HEK293 (cell line): ENCODE results near the gene APH1A.

Experiments
- CTCF ChIA-PET: fragments of 350-600 bp; formaldehyde crosslinking; extraction: SDS; loops from one replicate; lab custom pipeline; 2021; ENCODE audit warnings: antibody characterized with exemption; lab: Yijun Ruan, JAX
- POLR2A ChIA-PET: fragments of 300-600 bp; formaldehyde crosslinking; extraction: SDS; loops from one replicate; lab custom pipeline; 2020; ENCODE audit warnings: antibody characterized with exemption, inconsistent platforms; lab: Yijun Ruan, JAX
- H3K27ac ChIP-seq: fragments of 200-500 bp; sonication (Bioruptor generic); 2 replicates; pipeline ENCODE4 v1.5.1; 2014; ENCODE audit warnings: low read depth, low read length, control low read depth, inconsistent platforms; ENCODE audit errors: extremely low read depth
- H3K36me3 ChIP-seq, 2 experiments: fragments of 200-500 bp in 1 of 2; sonication (Bioruptor generic) in 1 of 2; 1 replicate in 1 of 2; 2 replicates in 1 of 2; pipeline ENCODE4 v1.5.1; 2014 to 2017; ENCODE audit warnings: inconsistent platforms in 2 of 2, low read length in 2 of 2; ENCODE audit not compliant: control insufficient read depth in 2 of 2, insufficient read depth in 1 of 2
- H3K4me1 ChIP-seq: fragments of 200-500 bp; sonication (Bioruptor generic); 2 replicates; pipeline ENCODE4 v1.5.1; 2014; ENCODE audit warnings: mild to moderate bottlenecking, low read length, inconsistent platforms; ENCODE audit not compliant: control insufficient read depth, insufficient read depth
- H3K4me3 ChIP-seq: 2 replicates; pipeline ENCODE4 v1.5.1; 2011; ENCODE audit warnings: low read depth, mild to moderate bottlenecking, control low read depth, low read length, moderate library complexity
- H3K9me3 ChIP-seq: fragments of 200-500 bp; sonication (Bioruptor generic); 2 replicates; pipeline ENCODE4 v1.5.1; 2014; ENCODE audit warnings: low read depth, low read length, inconsistent platforms; ENCODE audit not compliant: control insufficient read depth, insufficient read depth
- BCL11B ChIP-seq: fragments of 450-650 bp; formaldehyde crosslinking; IDR thresholded peaks from 2 replicates; pipeline ENCODE4 v1.5.1; 2016; ENCODE audit warnings: low read depth, missing biosample characterization, missing genetic modification characterization
- PATZ1 ChIP-seq: fragments of 450-650 bp; formaldehyde crosslinking; IDR thresholded peaks from 2 replicates; pipeline ENCODE4 v1.5.1; 2016; ENCODE audit warnings: missing biosample characterization, missing genetic modification characterization
- PRDM1 ChIP-seq: fragments of 450-650 bp; formaldehyde crosslinking; IDR thresholded peaks from 2 replicates; pipeline ENCODE4; 2016; ENCODE audit warnings: missing biosample characterization, missing genetic modification characterization
- PRDM4 ChIP-seq: fragments of 450-650 bp; formaldehyde crosslinking; IDR thresholded peaks from 2 replicates; pipeline ENCODE4 v1.5.1; 2017; ENCODE audit warnings: missing biosample characterization, missing genetic modification characterization
- RBAK ChIP-seq: fragments of 450-650 bp; formaldehyde crosslinking; IDR thresholded peaks from 2 replicates; pipeline ENCODE4 v1.5.1; 2016; ENCODE audit warnings: missing biosample characterization, missing genetic modification characterization
- REPIN1 ChIP-seq: fragments of 450-650 bp; formaldehyde crosslinking; IDR thresholded peaks from 2 replicates; pipeline ENCODE4 v1.5.1; 2017; ENCODE audit warnings: missing biosample characterization, missing genetic modification characterization, low read depth
- TRIM28 ChIP-seq: IDR thresholded peaks from 2 replicates; pipeline ENCODE4 v1.6.1; 2011; ENCODE audit warnings: low read length, control low read depth, borderline replicate concordance
- ZBTB1 ChIP-seq: fragments of 450-650 bp; formaldehyde crosslinking; IDR thresholded peaks from 2 replicates; pipeline ENCODE4 v1.5.1; 2016; ENCODE audit warnings: missing biosample characterization, missing genetic modification characterization
- ZBTB26 ChIP-seq: fragments of 450-650 bp; formaldehyde crosslinking; optimal IDR thresholded peaks from 2 replicates; pipeline ENCODE3; 2016; ENCODE audit warnings: missing biosample characterization, mild to moderate bottlenecking, missing genetic modification characterization
- ZFP41 ChIP-seq: fragments of 450-650 bp; formaldehyde crosslinking; IDR thresholded peaks from 2 replicates; pipeline ENCODE4 v1.5.1; 2016; ENCODE audit warnings: missing biosample characterization, missing genetic modification characterization, borderline replicate concordance
- ZNF19 ChIP-seq: fragments of 450-650 bp; formaldehyde crosslinking; IDR thresholded peaks from 2 replicates; pipeline ENCODE4; 2016; ENCODE audit warnings: missing biosample characterization, missing genetic modification characterization, low read depth
- ZNF221 ChIP-seq: fragments of 450-650 bp; formaldehyde crosslinking; IDR thresholded peaks from 2 replicates; pipeline ENCODE4 v1.5.1; 2017; ENCODE audit warnings: missing biosample characterization, missing genetic modification characterization, borderline replicate concordance
- ZNF266 ChIP-seq: fragments of 450-650 bp; formaldehyde crosslinking; IDR thresholded peaks from 2 replicates; pipeline ENCODE4 v1.5.1; 2016; ENCODE audit warnings: missing biosample characterization, missing genetic modification characterization, low read depth
- ZNF311 ChIP-seq: fragments of 450-650 bp; formaldehyde crosslinking; IDR thresholded peaks from 2 replicates; pipeline ENCODE4 v1.5.1; 2017; ENCODE audit warnings: missing biosample characterization, missing genetic modification characterization, borderline replicate concordance
- ZNF37A ChIP-seq: fragments of 450-650 bp; IDR thresholded peaks from 2 replicates; pipeline ENCODE4 v1.5.1; 2018; ENCODE audit warnings: missing biosample characterization, missing genetic modification characterization
- ZNF473 ChIP-seq: fragments of 450-650 bp; formaldehyde crosslinking; IDR thresholded peaks from 2 replicates; pipeline ENCODE4 v1.5.1; 2017; ENCODE audit warnings: missing biosample characterization, missing genetic modification characterization
- ZNF501 ChIP-seq: fragments of 450-650 bp; formaldehyde crosslinking; IDR thresholded peaks from 2 replicates; pipeline ENCODE4 v1.5.1; 2016; ENCODE audit warnings: missing biosample characterization, missing genetic modification characterization
- ZNF521 ChIP-seq: fragments of 450-650 bp; formaldehyde crosslinking; IDR thresholded peaks from 2 replicates; pipeline ENCODE4 v1.5.1; 2017; ENCODE audit warnings: missing biosample characterization, mild to moderate bottlenecking, missing genetic modification characterization
- ZNF600 ChIP-seq: fragments of 450-650 bp; formaldehyde crosslinking; IDR thresholded peaks from 2 replicates; pipeline ENCODE4 v1.5.1; 2016; ENCODE audit warnings: missing biosample characterization, missing genetic modification characterization
- ZNF621 ChIP-seq: fragments of 450-650 bp; formaldehyde crosslinking; IDR thresholded peaks from 2 replicates; pipeline ENCODE4 v1.5.1; 2017; ENCODE audit warnings: missing biosample characterization, missing genetic modification characterization
- ZNF768 ChIP-seq: fragments of 450-650 bp; formaldehyde crosslinking; IDR thresholded peaks from 2 replicates; pipeline ENCODE4 v1.5.1; 2018; ENCODE audit warnings: missing biosample characterization, mild to moderate bottlenecking, missing genetic modification characterization
- ZNF792 ChIP-seq: fragments of 450-650 bp; formaldehyde crosslinking; IDR thresholded peaks from 2 replicates; pipeline ENCODE4 v1.5.1; 2016; ENCODE audit warnings: missing biosample characterization, missing genetic modification characterization
- ZNF830 ChIP-seq: fragments of 450-650 bp; IDR thresholded peaks from 2 replicates; pipeline ENCODE4 v1.5.0; 2018; ENCODE audit warnings: missing biosample characterization, missing genetic modification characterization, low read depth, mild to moderate bottlenecking, moderate library complexity
- ZSCAN18 ChIP-seq: fragments of 450-650 bp; formaldehyde crosslinking; IDR thresholded peaks from 2 replicates; pipeline ENCODE4 v1.5.1; 2016; ENCODE audit warnings: missing biosample characterization, missing genetic modification characterization
- ZSCAN30 ChIP-seq: fragments of 450-650 bp; IDR thresholded peaks from 2 replicates; pipeline ENCODE4 v1.5.1; 2018; ENCODE audit warnings: missing biosample characterization, mild to moderate bottlenecking, missing genetic modification characterization, moderate library complexity

APH1A gene

GRCh38 chr1:150262388-150263320 is 6.2 kb downstream of the APH1A start:
- peaks cover 4 to 34% of the 10 kb centered on the region in 2 experiments; a peak in 2 of 3 replicates for H3K36me3 ChIP-seq
- H3K4me1 ChIP-seq = peaks cover 7% of the 10 kb centered on the region; the same call in 1 of the 2 replicates
- H3K27ac ChIP-seq = no peak overlapping the region
- H3K9me3 ChIP-seq = no peaks in the 10 kb centered on the region
- no peak overlapping the region for H3K4me3 ChIP-seq
- ChIA-PET POLR2A (interaction anchor here (1.1 to 1.8 kb wide), 4 partner anchors 8 to 102 kb away, joined by 3 to 7 read pairs (median 4); partner anchors contain the start of genes PRPF3 and RPRD2), CTCF (interaction anchor here (0.7 to 1.6 kb wide), 5 partner anchors 8 to 19 kb away, joined by 3 to 5 read pairs (median 3); partner anchors contain the start of gene C1orf54)
- TF ChIP-seq REPIN1 (tag by site-specific recombination) (no peak), BCL11B (no peak), PRDM1 (tag by site-specific recombination) (0 out of 2 replicates have a peak, but pooled peaks have one; percentile 6), ZBTB26 (no peak), ZNF311 (tag by site-specific recombination) (no peak), ZNF768 (no peak), RBAK (tag by site-specific recombination) (no peak)

- POLR2A ChIA-PET = interaction anchor here (1.6 kb wide), 1 partner anchor 10 kb away, joined by 4 read pairs; no protein-coding TSS in a partner anchor
- H3K9me3 ChIP-seq = no peaks in the 10 kb centered on the region
- TF ChIP-seq ZNF19 (tag by site-specific recombination) (no peak), ZNF501 (no peak), ZNF473 (tag by site-specific recombination) (no peak), ZFP41 (tag by site-specific recombination) (no peak), PATZ1 (no peak), ZNF37A (no peak), ZNF830 (tag by site-specific recombination) (no peak), ZSCAN30 (tag by site-specific recombination) (no peak), ZNF266 (tag by site-specific recombination) (no peak), ZNF621 (tag by site-specific recombination) (no peak), ZBTB1 (tag by site-specific recombination) (no peak), ZNF521 (tag by site-specific recombination) (no peak), ZNF792 (tag by site-specific recombination) (no peak), TRIM28 (no peak), ZSCAN18 (tag by site-specific recombination) (no peak), ZNF600 (tag by site-specific recombination) (no peak), ZNF221 (no peak), PRDM4 (tag by site-specific recombination) (no peak)
- TF ChIP-seq, all 188 proteins: peak for 0
- Histone ChIP-seq H3K27ac (no peak overlapping the region), H3K36me3 (peaks cover 0 to 22% of the 10 kb centered on the region in 2 experiments; a peak in 2 of 3 replicates), H3K4me1 (peaks cover 9% of the 10 kb centered on the region; the same call in 1 of the 2 replicates), H3K4me3 (no peak overlapping the region)
- CTCF ChIA-PET = interaction anchor here (0.6 to 1.3 kb wide), 3 partner anchors 11 to 20 kb away, joined by 3 read pairs; partner anchors contain the start of gene C1orf54
Observed at GRCh38 chr1:150261367-150261766, 7.4 kb downstream of the APH1A start.
